ENCODE results near the gene AQP3. TPM values are rescaled to one million over a fixed set of nuclear protein-coding genes. Genes with fewer than 3 reads are reported as not detected.
"Not testable (repeated sequence)": the region's sequence is repeated elsewhere in the genome, so short reads cannot be mapped to it uniquely, and the experiment has no call there.

The AQP3 gene
- total RNA-seq (2021; ENCODE audit: unreplicated experiment) = 5.5 TPM
- 2.1 and 3.1 TPM in 2 replicates for polyA plus RNA-seq (2012)
- percentile 30 among the genes with signal in this experiment for Bru-seq, nascent RNA
- BruChase-seq, experiment 1, labeled RNA remaining after a 6-hour chase = percentile 43 among the genes with signal in this experiment
- BruChase-seq, experiment 2, labeled RNA remaining after a 2-hour chase = percentile 44 among the genes with signal in this experiment
- long read RNA-seq, partial matches to known transcripts = 1 of 6 reads
- long read RNA-seq, other reads (novel, unspliced or antisense) = 3 of 6 reads

DNA sequence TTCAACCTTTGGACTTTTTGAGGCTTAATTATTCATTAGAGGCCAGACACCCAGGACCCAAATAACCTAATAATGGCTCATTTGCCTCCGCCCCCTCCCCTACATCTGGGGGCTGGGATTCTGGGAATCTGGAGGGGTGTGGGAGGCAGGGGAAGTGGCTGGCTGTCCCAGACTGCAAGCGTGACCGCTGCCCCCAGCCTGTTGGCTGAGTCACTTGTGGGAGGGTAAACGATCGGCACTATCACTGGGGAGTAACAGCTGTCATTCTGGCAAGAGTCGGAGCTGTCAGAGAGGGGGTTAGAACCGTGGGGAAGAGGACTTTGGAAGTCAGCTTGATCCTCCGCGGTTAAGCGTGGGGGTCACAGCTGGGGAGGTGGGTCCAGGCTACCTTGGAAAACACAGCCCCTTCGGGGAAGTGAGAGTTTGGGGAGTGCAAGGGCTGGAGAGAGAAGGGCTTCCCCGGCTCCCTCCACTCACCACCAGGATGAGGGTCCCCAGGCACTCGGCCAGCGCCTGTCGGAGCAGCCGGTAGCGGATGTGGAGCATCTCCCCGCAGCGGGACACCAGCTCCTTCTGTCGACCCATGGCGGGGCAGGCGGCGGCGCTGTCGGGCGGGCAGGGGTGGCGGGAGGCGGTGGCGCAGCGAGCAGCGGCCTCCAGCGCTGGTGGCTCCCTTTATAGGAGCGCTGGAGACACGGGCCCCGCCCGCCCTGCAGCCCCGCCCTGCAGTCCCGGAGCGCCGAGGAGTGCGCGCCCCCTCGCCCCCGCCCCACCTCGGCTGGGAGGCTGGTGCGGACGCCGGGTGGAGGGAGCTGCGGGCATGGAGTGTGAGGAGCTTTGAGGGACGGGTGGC is at the start of gene AQP3:
TSS of gene AQP3 (minus strand) at position 648 of the 853 bp plus-strand sequence. CDS start at position 585, 63 bp downstream.
- TF ChIP-seq, protein P1, sequence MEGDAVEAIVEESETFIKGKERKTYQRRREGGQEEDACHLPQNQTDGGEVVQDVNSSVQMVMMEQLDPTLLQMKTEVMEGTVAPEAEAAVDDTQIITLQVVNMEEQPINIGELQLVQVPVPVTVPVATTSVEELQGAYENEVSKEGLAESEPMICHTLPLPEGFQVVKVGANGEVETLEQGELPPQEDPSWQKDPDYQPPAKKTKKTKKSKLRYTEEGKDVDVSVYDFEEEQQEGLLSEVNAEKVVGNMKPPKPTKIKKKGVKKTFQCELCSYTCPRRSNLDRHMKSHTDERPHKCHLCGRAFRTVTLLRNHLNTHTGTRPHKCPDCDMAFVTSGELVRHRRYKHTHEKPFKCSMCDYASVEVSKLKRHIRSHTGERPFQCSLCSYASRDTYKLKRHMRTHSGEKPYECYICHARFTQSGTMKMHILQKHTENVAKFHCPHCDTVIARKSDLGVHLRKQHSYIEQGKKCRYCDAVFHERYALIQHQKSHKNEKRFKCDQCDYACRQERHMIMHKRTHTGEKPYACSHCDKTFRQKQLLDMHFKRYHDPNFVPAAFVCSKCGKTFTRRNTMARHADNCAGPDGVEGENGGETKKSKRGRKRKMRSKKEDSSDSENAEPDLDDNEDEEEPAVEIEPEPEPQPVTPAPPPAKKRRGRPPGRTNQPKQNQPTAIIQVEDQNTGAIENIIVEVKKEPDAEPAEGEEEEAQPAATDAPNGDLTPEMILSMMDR (IDR thresholded peaks at IDR 0.05 in 2 of 3, conservative IDR thresholded peaks at IDR 0.05 in 1 of 3; ENCODE audit: borderline replicate concordance in 1 of 3, insufficient read depth in 1 of 3, low read depth in 2 of 3, low read length in 2 of 3) = peak; percentile 31 to 58 (median 42); a peak in 5 of 6 replicates
- no peak for TF ChIP-seq ZNF274 (IDR thresholded peaks at IDR 0.05; ENCODE audit: low read depth, low read length)
- Histone ChIP-seq H3K36me3 (ENCODE audit: control insufficient read depth in 1 of 2, insufficient read depth in 2 of 2, low read length in 2 of 2) (no peaks in the 10 kb centered on the region), H3K9ac (ENCODE audit: low read length) (peak within 1 kb of the TSS; percentile 38), H3K4me2 (ENCODE audit: low read length) (peak within 1 kb of the TSS; percentile 97), H3K79me2 (ENCODE audit: insufficient read depth, low read length) (no peaks in the 10 kb centered on the region), H2AFZ (ENCODE audit: low read depth, low read length, poor library complexity, severe bottlenecking) (peak within 1 kb of the TSS; percentile 92), H3K9me2 (ENCODE audit: insufficient read depth) (no peaks in the 10 kb centered on the region), H3K9me3 (ENCODE audit: control insufficient read depth in 1 of 2, insufficient read depth in 1 of 2, low read depth in 1 of 2, low read length in 2 of 2) (no peaks in the 10 kb centered on the region), H3K27ac (ENCODE audit: low read depth, low read length) (no peak within 1 kb of the TSS), H3K27me3 (ENCODE audit: insufficient read depth, low read length) (no peaks in the 10 kb centered on the region), H4K20me1 (ENCODE audit: insufficient read depth) (no peaks in the 10 kb centered on the region), H3K4me1 (ENCODE audit: control insufficient read depth in 1 of 2, insufficient read depth in 2 of 2, low read length in 2 of 2) (peaks cover 44 to 53% of the 10 kb centered on the region in 2 experiments), H3K4me3 (replicated peaks in 1 of 2; ENCODE audit: low read depth in 1 of 2, low read length in 2 of 2) (peak within 1 kb of the TSS; percentile 46 to 61)
- ChIA-PET CTCF (interaction anchor here (0.8 to 2.1 kb wide), 5 partner anchors 12 to 32 kb away, joined by 3 to 12 read pairs (median 4); no protein-coding TSS in a partner anchor), RAD21 (ENCODE audit: low non-redundant PET in 1 of 2, low total read pairs in 2 of 2, uncharacterized antibody in 2 of 2, unreplicated experiment in 2 of 2) (interaction anchor here in 1 of 2 experiments (0.9 kb wide), 1 partner anchor 32 kb away, joined by 3 read pairs; no protein-coding TSS in a partner anchor), POLR2A (interaction anchor here (0.7 kb wide), 1 partner anchor 26 kb away, joined by 6 read pairs; the partner anchor contains the start of gene NOL6)
- intact Hi-C loops (cut with micrococcal nuclease) = no loop called here
- no peak for DNase-seq (ENCODE audit: low read depth, low spot score)
- peak; percentile 90 for ATAC-seq
- no TSS peak for BruUV-seq (replicated peaks)

DNA sequence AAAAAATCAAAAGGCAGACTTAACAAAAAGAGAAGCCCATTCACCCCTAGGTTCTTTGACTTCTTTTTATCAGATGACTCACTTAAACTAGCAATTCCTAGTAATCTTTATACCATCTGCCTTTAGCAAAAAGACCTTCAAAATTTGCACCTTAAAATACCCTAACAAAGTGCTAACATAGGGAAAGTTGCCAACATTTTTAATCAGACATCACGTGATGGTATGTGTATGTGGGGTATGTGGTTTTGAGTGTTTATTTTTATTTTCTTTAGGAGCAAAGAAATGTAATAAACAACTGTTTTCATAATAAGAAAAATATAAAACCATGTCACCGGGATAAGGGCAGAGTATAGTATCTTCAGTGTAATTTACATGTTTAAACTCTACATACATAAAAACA is 46.4 kb upstream of the AQP3 start:
- H3K27ac ChIP-seq (ENCODE audit: low read depth, low read length); H3K27me3 ChIP-seq (ENCODE audit: insufficient read depth, low read length); H3K9me3 ChIP-seq (ENCODE audit: control insufficient read depth in 1 of 2, insufficient read depth in 1 of 2, low read depth in 1 of 2, low read length in 2 of 2); H3K4me2 ChIP-seq (ENCODE audit: low read length); H3K4me3 ChIP-seq (replicated peaks in 1 of 2; ENCODE audit: low read depth in 1 of 2, low read length in 2 of 2); H3K9me2 ChIP-seq (ENCODE audit: insufficient read depth); H2AFZ ChIP-seq (ENCODE audit: low read depth, low read length, poor library complexity, severe bottlenecking); H3K36me3 ChIP-seq (ENCODE audit: control insufficient read depth in 1 of 2, insufficient read depth in 2 of 2, low read length in 2 of 2); ATAC-seq; BruUV-seq (replicated peaks); intact Hi-C loops (cut with micrococcal nuclease); H3K9ac ChIP-seq (ENCODE audit: low read length); H3K79me2 ChIP-seq (ENCODE audit: insufficient read depth, low read length); DNase-seq (ENCODE audit: low read depth, low spot score); H4K20me1 ChIP-seq (ENCODE audit: insufficient read depth); POLR2A ChIA-PET; RAD21 ChIA-PET (ENCODE audit: low non-redundant PET in 1 of 2, low total read pairs in 2 of 2, uncharacterized antibody in 2 of 2, unreplicated experiment in 2 of 2); CTCF ChIA-PET; H3K4me1 ChIP-seq (ENCODE audit: control insufficient read depth in 1 of 2, insufficient read depth in 2 of 2, low read length in 2 of 2): not testable (repeated sequence)
